Uterus (tissue), 4 donors: ENCODE results near the gene REEP3. TPM values are rescaled to one million over a fixed set of nuclear protein-coding genes. Genes with fewer than 3 reads are reported as not detected.
"Not testable (repeated sequence)": the region's sequence is repeated elsewhere in the genome, so short reads cannot be mapped to it uniquely, and the experiment has no call there.

Source experiments
- DNase-seq, 2 donors: peaks; one replicate each; pipeline ENCODE4 v3.0.0-alpha.2; 2019 to 2020
- H3K27ac ChIP-seq, 2 donors: fragments of 200-600 bp; sonication (generic); 1 replicate in 1 of 2; 2 replicates in 1 of 2; pipeline ENCODE4 v1.5.1; 2016 to 2018
- H3K27me3 ChIP-seq, 2 donors: fragments of 200-600 bp; sonication (generic); one replicate each; pipeline ENCODE4 v1.5.1; 2018 to 2019; ENCODE audit warnings: control low read depth in 1 of 2
- H3K36me3 ChIP-seq, 2 donors: fragments of 200-600 bp; sonication (generic); one replicate each; pipeline ENCODE4 v1.5.1; 2019; ENCODE audit warnings: control low read depth in 1 of 2
- H3K4me1 ChIP-seq, 2 donors: fragments of 200-600 bp; sonication (generic); one replicate each; pipeline ENCODE4 v1.5.1; 2018 to 2019; ENCODE audit warnings: control low read depth in 1 of 2
- H3K4me3 ChIP-seq, 2 donors: fragments of 200-600 bp; sonication (generic); 1 replicate in 1 of 2; 2 replicates in 1 of 2; pipeline ENCODE4 v1.5.1; 2018 to 2019; ENCODE audit warnings: mild to moderate bottlenecking in 1 of 2
- H3K9me3 ChIP-seq, 2 donors: fragments of 200-600 bp; sonication (generic); one replicate each; pipeline ENCODE4 v1.5.1; 2019; ENCODE audit warnings: control low read depth in 1 of 2
- POLR2A ChIP-seq, 2 donors: fragments of 450-650 bp; IDR thresholded peaks; one replicate each; pipeline ENCODE4 v1.6.1; 2016; ENCODE audit warnings: antibody characterized with exemption in 2 of 2, mild to moderate bottlenecking in 1 of 2, moderate library complexity in 1 of 2
- intact Hi-C: fragments of 100-400 bp; cut with DNase I; formaldehyde crosslinking; loops from one replicate; pipeline ENCODE4 v1.15.1; 2023; ENCODE audit warnings: low total_unique reads
- total RNA-seq, 4 donors: library from RNA; depleted of rRNA in 3 of 4; stranded (reverse); fragments of >200 nt in 3 of 4; gene quantifications; one replicate each; pipeline versions ENCODE4 v1.1.0 to v1.2.4, GENCODE V29; 2014 to 2023
- TF ChIP-seq, protein P1 (sequence below), 4 experiments: fragments of 200-600 bp in 2 of 4; fragments of 450-650 bp in 2 of 4; sonication (generic) in 2 of 4; IDR thresholded peaks; one replicate each; pipeline ENCODE4 v1.5.1; 2016 to 2019; ENCODE audit warnings: antibody characterized with exemption in 4 of 4, mild to moderate bottlenecking in 2 of 4, moderate library complexity in 1 of 4
- donor health status: DM: yes; HTN: yes; CAD: no.

The REEP3 gene
- total RNA-seq, 4 donors from 2014 or later = 43.0 to 66.5 (median 58.2) TPM

DNA sequence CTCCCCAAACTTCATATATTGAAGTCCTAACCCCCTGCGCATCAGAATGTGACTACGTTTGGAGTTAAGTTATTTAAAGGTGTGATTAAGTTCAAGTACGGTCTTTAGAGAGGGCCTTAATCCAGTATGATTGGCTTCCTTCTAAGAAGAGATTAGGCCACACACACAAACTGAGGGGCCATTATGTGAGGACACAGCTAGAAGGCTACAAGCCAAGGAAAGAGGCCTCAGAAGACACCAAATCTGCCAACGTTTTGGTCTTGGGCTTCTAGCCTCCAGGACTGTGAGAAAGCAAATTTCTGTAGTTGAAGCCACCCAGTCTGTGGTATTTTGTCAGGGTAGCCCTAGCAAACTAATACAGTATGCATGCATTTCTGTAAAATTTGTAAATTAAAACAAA, 41.7 kb downstream of the REEP3 start:
- H3K36me3 ChIP-seq = no peaks in the 10 kb centered on the region
- no peak for DNase-seq
- H3K27me3 ChIP-seq = no peaks in the 10 kb centered on the region
- H3K4me1 ChIP-seq = no peaks in the 10 kb centered on the region
- intact Hi-C loops = no loop called here
- TF ChIP-seq, protein P1, sequence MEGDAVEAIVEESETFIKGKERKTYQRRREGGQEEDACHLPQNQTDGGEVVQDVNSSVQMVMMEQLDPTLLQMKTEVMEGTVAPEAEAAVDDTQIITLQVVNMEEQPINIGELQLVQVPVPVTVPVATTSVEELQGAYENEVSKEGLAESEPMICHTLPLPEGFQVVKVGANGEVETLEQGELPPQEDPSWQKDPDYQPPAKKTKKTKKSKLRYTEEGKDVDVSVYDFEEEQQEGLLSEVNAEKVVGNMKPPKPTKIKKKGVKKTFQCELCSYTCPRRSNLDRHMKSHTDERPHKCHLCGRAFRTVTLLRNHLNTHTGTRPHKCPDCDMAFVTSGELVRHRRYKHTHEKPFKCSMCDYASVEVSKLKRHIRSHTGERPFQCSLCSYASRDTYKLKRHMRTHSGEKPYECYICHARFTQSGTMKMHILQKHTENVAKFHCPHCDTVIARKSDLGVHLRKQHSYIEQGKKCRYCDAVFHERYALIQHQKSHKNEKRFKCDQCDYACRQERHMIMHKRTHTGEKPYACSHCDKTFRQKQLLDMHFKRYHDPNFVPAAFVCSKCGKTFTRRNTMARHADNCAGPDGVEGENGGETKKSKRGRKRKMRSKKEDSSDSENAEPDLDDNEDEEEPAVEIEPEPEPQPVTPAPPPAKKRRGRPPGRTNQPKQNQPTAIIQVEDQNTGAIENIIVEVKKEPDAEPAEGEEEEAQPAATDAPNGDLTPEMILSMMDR (IDR thresholded peaks at IDR 0.05) = no peak
- TF ChIP-seq POLR2A (IDR thresholded peaks at IDR 0.05) = no peak
- H3K9me3 ChIP-seq = no peaks in the 10 kb centered on the region
- no peak overlapping the region for H3K27ac ChIP-seq
- H3K4me3 ChIP-seq = no peak overlapping the region

DNA sequence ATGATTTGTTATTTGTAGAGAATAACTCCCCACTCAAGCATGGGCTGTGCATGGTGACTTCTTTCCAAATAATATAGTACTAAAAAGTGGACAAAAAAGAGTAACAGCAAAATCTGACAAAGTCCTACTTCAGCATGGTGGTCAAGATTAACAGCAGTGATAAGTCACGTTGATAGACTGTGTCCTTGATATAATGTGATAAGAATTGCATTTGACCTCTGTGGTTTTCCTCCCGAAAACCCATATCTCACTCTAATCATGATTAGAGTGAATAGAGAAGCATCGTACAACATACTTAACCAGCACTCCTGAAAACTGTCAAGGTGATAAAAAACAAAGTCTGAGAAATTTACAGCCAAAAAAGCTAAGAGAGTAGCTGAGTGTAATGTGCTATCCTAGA, 42.4 kb downstream of the REEP3 start:
- Histone ChIP-seq H3K27ac (peak overlapping the region in 1 of 2 donors; percentile 55), H3K4me3 (no peak overlapping the region), H3K36me3 (no peaks in the 10 kb centered on the region), H3K9me3 (no peaks in the 10 kb centered on the region), H3K27me3 (no peaks in the 10 kb centered on the region), H3K4me1 (no peaks in the 10 kb centered on the region)
- intact Hi-C loops = no loop called here
- DNase-seq = no peak
- TF ChIP-seq POLR2A (IDR thresholded peaks at IDR 0.05) = no peak
- TF ChIP-seq, protein P1 (IDR thresholded peaks at IDR 0.05) = no peak

DNA sequence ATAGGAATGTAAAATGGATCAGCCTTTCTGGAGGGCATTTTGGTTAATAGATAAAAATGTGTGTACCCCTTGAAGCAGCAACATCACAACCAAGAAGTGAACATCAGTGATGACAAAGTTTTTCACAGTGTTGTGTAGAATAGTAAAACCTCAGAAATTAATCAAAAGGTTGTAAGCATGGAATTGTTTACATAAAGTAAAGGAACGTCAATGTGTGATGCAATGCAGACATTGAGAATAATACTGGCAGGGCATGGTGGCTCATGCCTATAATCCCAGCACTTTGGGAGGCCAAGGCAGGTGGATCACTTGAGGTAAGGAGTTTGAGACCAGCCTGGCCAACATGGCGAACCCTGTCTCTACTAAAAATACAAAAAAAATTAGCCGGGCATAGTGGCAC, 43.5 kb downstream of the REEP3 start:
- H3K9me3 ChIP-seq, DNase-seq, H3K27ac ChIP-seq, H3K27me3 ChIP-seq, intact Hi-C loops, H3K36me3 ChIP-seq, H3K4me3 ChIP-seq, H3K4me1 ChIP-seq: not testable (repeated sequence)

DNA sequence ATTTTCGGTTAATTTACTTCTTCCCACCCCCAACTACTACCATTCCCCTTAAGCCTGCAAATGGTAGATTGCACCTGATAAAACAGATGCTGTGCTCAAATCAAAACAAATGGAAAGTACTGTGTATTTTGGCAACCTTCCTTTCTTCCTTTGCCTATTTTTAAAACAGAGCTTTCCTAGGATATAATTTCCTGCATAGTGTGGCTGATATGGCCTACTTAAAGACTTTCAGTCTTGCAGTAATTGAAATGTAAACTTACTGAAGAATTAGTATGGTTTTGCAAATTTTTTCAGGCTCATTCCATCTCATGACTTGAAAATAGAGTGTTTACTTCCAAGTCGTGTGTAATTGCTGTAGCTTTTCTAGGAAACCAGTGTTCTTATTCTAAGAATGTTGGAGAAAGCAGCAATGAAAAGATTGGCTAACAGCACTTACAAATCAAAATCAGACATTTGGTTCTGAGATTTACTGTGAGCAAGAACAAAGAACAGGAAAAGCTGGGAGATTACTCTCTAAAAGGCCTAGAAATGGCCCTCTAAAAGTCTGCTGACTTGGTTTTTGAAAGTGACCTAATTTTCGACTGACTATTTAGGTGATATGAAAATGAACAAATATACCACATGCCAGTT, 52.0 kb downstream of the REEP3 start:
- no peak overlapping the region for H3K4me3 ChIP-seq
- peaks cover 0 to 5% of the 10 kb centered on the region in 2 donors for H3K4me1 ChIP-seq
- intact Hi-C loops = no loop called here
- no peak for TF ChIP-seq POLR2A (IDR thresholded peaks at IDR 0.05)
- TF ChIP-seq, protein P1 (IDR thresholded peaks at IDR 0.05) = no peak
- DNase-seq = no peak
- H3K36me3 ChIP-seq = no peaks in the 10 kb centered on the region
- no peaks in the 10 kb centered on the region for H3K27me3 ChIP-seq
- no peaks in the 10 kb centered on the region for H3K9me3 ChIP-seq
- H3K27ac ChIP-seq = peak overlapping the region; percentile 63 to 80

DNA sequence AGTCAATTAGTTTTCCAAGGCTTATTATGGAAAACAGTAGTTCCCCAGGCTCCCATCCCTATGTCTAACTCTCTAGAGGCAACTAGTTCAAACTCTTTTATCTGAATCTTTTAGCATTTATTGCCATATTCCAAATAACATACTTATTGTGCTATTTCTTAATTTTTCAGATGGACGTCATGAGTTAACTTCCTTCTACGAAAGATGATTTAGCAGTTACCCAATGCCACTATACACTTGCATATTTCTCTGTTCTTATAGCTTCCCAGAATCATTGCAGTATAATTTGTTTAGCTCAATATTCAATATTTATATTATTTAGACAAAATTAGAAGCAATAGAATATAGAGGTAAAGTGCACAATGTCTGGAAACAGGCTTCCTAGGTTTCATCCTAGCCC, 52.8 kb downstream of the REEP3 start:
- H3K9me3 ChIP-seq = no peaks in the 10 kb centered on the region
- H3K4me1 ChIP-seq = peaks cover 0 to 5% of the 10 kb centered on the region in 2 donors
- intact Hi-C loops = no loop called here
- TF ChIP-seq, protein P1 (IDR thresholded peaks at IDR 0.05) = no peak
- no peak for TF ChIP-seq POLR2A (IDR thresholded peaks at IDR 0.05)
- no peaks in the 10 kb centered on the region for H3K27me3 ChIP-seq
- H3K36me3 ChIP-seq = no peaks in the 10 kb centered on the region
- DNase-seq = no peak
- H3K4me3 ChIP-seq = no peak overlapping the region
- H3K27ac ChIP-seq = peak overlapping the region; percentile 63 to 80

DNA sequence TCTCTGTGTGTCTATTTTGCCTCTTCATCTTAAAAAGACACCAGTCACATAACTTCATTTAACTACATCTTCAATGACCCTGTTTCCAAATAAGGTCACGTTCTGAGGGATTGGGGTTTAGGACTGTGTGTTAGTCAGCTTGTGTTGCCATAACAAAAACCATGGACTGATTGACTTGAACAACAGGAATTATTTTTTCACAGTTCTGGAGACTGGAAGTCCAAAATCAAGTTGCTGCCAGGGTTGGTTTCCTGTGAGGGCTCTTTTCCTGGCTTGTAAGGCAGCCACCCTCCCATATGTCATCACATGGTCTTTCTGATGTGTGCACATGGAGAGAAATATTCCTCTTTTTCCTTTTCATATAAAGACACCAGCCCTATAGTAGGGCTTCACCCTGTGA, 55.3 kb downstream of the REEP3 start:
- TF ChIP-seq, protein P1 (IDR thresholded peaks at IDR 0.05) = no peak
- TF ChIP-seq POLR2A (IDR thresholded peaks at IDR 0.05) = no peak
- Histone ChIP-seq H3K36me3 (no peaks in the 10 kb centered on the region), H3K9me3 (no peaks in the 10 kb centered on the region), H3K27me3 (no peaks in the 10 kb centered on the region), H3K4me1 (peaks cover 0 to 5% of the 10 kb centered on the region in 2 donors), H3K27ac (peak overlapping the region; percentile 23 to 28), H3K4me3 (no peak overlapping the region)
- intact Hi-C loops = no loop called here
- DNase-seq = no peak
